ENCODE results near the gene SFMBT1. TPM values are rescaled to one million over a fixed set of nuclear protein-coding genes. Genes with fewer than 3 reads are reported as not detected.

SFMBT1 gene
- total RNA-seq, 2 donors from 2014 or later = 7.4 to 13.5 TPM

GRCh38 chr3:52886049-52886730 is 159.7 kb downstream of the SFMBT1 start:
- peaks cover 12 to 31% of the 10 kb centered on the region in 2 donors for H3K4me1 ChIP-seq (ENCODE audit: control insufficient read depth in 1 of 2, low read depth in 2 of 2)
- no peaks in the 10 kb centered on the region for H3K36me3 ChIP-seq
- H3K27ac ChIP-seq = no peak overlapping the region
- no peak overlapping the region for H3K4me3 ChIP-seq
- no peak for TF ChIP-seq CTCF (IDR thresholded peaks at IDR 0.05)
- H3K27me3 ChIP-seq (replicated peaks; ENCODE audit: insufficient read depth) = no peaks in the 10 kb centered on the region
- ATAC-seq (ENCODE audit: insufficient number of reproducible peaks, low FRiP score, low read depth) (no peak), DNase-seq (ENCODE audit: low spot score) (no peak)
- no peaks in the 10 kb centered on the region for H3K9me3 ChIP-seq

DNA sequence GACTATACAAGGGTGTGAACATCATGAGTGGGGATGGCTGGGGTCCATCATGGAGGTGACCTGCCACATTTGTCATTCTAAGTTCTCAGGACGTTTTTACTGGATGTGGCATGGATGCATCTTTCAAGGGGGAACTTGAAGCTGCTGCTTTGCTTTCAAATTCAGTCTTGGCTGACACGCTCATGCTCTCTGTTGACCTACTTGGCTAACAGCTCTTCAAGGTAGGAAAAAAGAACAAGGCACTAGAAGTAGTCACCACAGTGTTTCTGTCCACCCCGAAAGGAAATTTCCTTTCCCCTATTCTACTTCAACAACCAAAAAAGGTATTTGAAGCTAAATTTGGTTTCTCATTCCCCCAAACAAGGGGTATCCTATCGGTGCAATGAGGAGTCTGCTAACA is 163.5 kb downstream of the SFMBT1 start:
- Histone ChIP-seq H3K27ac (no peak overlapping the region), H3K4me1 (ENCODE audit: control insufficient read depth in 1 of 2, low read depth in 2 of 2) (peaks cover 0 to 14% of the 10 kb centered on the region in 2 donors), H3K36me3 (peaks cover 11% of the 10 kb centered on the region), H3K9me3 (no peaks in the 10 kb centered on the region), H3K4me3 (no peak overlapping the region), H3K27me3 (replicated peaks; ENCODE audit: insufficient read depth) (no peaks in the 10 kb centered on the region)
- DNase-seq (ENCODE audit: low spot score) (no peak), ATAC-seq (ENCODE audit: insufficient number of reproducible peaks, low FRiP score, low read depth) (no peak)
- TF ChIP-seq CTCF (IDR thresholded peaks at IDR 0.05) = no peak

- DNase-seq (ENCODE audit: low spot score) = no peak
- no peak overlapping the region for H3K4me3 ChIP-seq
- no peak for TF ChIP-seq CTCF (IDR thresholded peaks at IDR 0.05)
- peaks cover 15% of the 10 kb centered on the region for H3K36me3 ChIP-seq
- no peaks in the 10 kb centered on the region for H3K27me3 ChIP-seq (replicated peaks; ENCODE audit: insufficient read depth)
- no peaks in the 10 kb centered on the region for H3K9me3 ChIP-seq
- no peak overlapping the region for H3K27ac ChIP-seq
- ATAC-seq (ENCODE audit: insufficient number of reproducible peaks, low FRiP score, low read depth) = no peak
- peaks cover 0 to 9% of the 10 kb centered on the region in 2 donors for H3K4me1 ChIP-seq (ENCODE audit: control insufficient read depth in 1 of 2, low read depth in 2 of 2)
Observed at GRCh38 chr3:52881871-52882270, 164.0 kb downstream of the SFMBT1 start.

- H3K36me3 ChIP-seq = peaks cover 15% of the 10 kb centered on the region
- no peak for ATAC-seq (ENCODE audit: insufficient number of reproducible peaks, low FRiP score, low read depth)
- H3K27ac ChIP-seq = no peak overlapping the region
- TF ChIP-seq CTCF (IDR thresholded peaks at IDR 0.05) = no peak
- H3K4me1 ChIP-seq (ENCODE audit: control insufficient read depth in 1 of 2, low read depth in 2 of 2) = peaks cover 0 to 3% of the 10 kb centered on the region in 2 donors
- no peaks in the 10 kb centered on the region for H3K9me3 ChIP-seq
- H3K27me3 ChIP-seq (replicated peaks; ENCODE audit: insufficient read depth) = no peaks in the 10 kb centered on the region
- no peak overlapping the region for H3K4me3 ChIP-seq
- DNase-seq (ENCODE audit: low spot score) = no peak
Observed at GRCh38 chr3:52880474-52880873, 165.4 kb downstream of the SFMBT1 start.

DNA sequence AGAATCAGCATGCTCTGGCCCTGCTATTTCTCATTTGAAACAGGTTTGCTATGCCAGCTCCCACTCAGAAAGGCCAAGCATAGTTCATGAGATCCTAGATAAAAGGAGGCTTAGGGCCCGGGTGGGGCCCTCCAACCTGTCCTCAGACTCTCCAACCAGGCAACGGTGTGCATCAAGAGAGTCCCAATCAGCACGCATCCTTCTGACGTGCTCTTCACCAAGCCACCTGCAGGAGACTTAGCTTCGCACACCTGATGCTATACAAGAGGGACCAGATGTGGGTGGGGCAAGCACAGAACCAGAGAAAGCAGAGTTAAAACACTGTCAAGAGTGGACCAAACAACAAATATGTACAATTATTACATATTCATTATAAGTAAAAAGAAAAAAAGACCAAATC is 165.8 kb downstream of the SFMBT1 start:
- H3K27ac ChIP-seq = no peak overlapping the region
- H3K36me3 ChIP-seq = peaks cover 15% of the 10 kb centered on the region
- no peak overlapping the region for H3K4me3 ChIP-seq
- no peaks in the 10 kb centered on the region for H3K27me3 ChIP-seq (replicated peaks; ENCODE audit: insufficient read depth)
- H3K4me1 ChIP-seq (ENCODE audit: control insufficient read depth in 1 of 2, low read depth in 2 of 2) = peaks cover 0 to 8% of the 10 kb centered on the region in 2 donors
- H3K9me3 ChIP-seq = no peaks in the 10 kb centered on the region
- no peak for DNase-seq (ENCODE audit: low spot score)
- TF ChIP-seq CTCF (IDR thresholded peaks at IDR 0.05) = no peak
- no peak for ATAC-seq (ENCODE audit: insufficient number of reproducible peaks, low FRiP score, low read depth)
